CD1c-positive myeloid dendritic cell (primary cell): ENCODE measurements around the gene FOXP2.
"Not testable (repeated sequence)": the region's sequence is repeated elsewhere in the genome, so short reads cannot be mapped to it uniquely, and the experiment has no call there.

Experiments used
- DNase-seq: peaks from one replicate; pipeline ENCODE4 v3.0.0-alpha.2; 2016; ENCODE audit errors: extremely low spot score

Gene FOXP2

GRCh38 chr7:114414156-114415063, at the start of gene FOXP2:
TSS of gene FOXP2 (plus strand) at chr7:114414815. CDS start at chr7:114426512, 11,697 bp downstream.
- no peak for DNase-seq

GRCh38 chr7:114365791-114366190, 48.8 kb upstream of the FOXP2 start:
- DNase-seq = no peak

- no peak for DNase-seq
These were observed 46.1 kb upstream of the FOXP2 start for GRCh38 chr7:114368492-114368891.

GRCh38 chr7:114369294-114369693, 45.3 kb upstream of the FOXP2 start:
- DNase-seq = no peak

- no peak for DNase-seq
These were observed 42.0 kb upstream of the FOXP2 start for GRCh38 chr7:114372619-114373018.

- no peak for DNase-seq
These were observed 38.7 kb upstream of the FOXP2 start for GRCh38 chr7:114375907-114376306.

GRCh38 chr7:114383946-114384345, 30.7 kb upstream of the FOXP2 start:
- not testable (repeated sequence) for DNase-seq

- DNase-seq = not testable (repeated sequence)
These were observed 30.3 kb upstream of the FOXP2 start for GRCh38 chr7:114384346-114384745.

- DNase-seq = no peak
These were observed 26.6 kb upstream of the FOXP2 start for GRCh38 chr7:114388021-114388420.

- DNase-seq = no peak
These were observed 21.9 kb upstream of the FOXP2 start for GRCh38 chr7:114392686-114393085.

GRCh38 chr7:114402876-114403635, 11.6 kb upstream of the FOXP2 start:
- DNase-seq = no peak

GRCh38 chr7:114405427-114405826, 9.2 kb upstream of the FOXP2 start:
- no peak for DNase-seq

- DNase-seq = no peak
These were observed 4.9 kb upstream of the FOXP2 start for GRCh38 chr7:114409750-114410149.

GRCh38 chr7:114412548-114412947, 2.1 kb upstream of the FOXP2 start:
- no peak for DNase-seq

GRCh38 chr7:114413761-114414155, 857 bp upstream of the FOXP2 start:
- no peak for DNase-seq

GRCh38 chr7:114415064-114415989, 712 bp downstream of the FOXP2 start:
- no peak for DNase-seq

- DNase-seq = no peak
These were observed 1.7 kb downstream of the FOXP2 start for GRCh38 chr7:114416129-114416990.

- DNase-seq = no peak
These were observed 2.7 kb downstream of the FOXP2 start for GRCh38 chr7:114417290-114417689.

- DNase-seq = no peak
These were observed 3.5 kb downstream of the FOXP2 start for GRCh38 chr7:114418117-114418516.

GRCh38 chr7:114419441-114420272, 5.0 kb downstream of the FOXP2 start:
- DNase-seq = no peak
